Fibroblast of pulmonary artery (primary cell): ENCODE data around the gene ZNF280A.
"Not testable (repeated sequence)": the region's sequence is repeated elsewhere in the genome, so short reads cannot be mapped to it uniquely, and the experiment has no call there.

ENCODE experiments used
- DNase-seq: peaks from one replicate; pipeline ENCODE4 v3.0.0-alpha.2; 2010; ENCODE audit warnings: low read depth
- H3K4me3 ChIP-seq: replicated peaks from 2 replicates; pipeline ENCODE4 v1.5.1; 2011; ENCODE audit warnings: low read depth, mild to moderate bottlenecking, control low read depth, low read length, moderate library complexity
- TF ChIP-seq, protein P1 (sequence below): IDR thresholded peaks from 2 replicates; pipeline ENCODE4 v1.5.1; 2011; ENCODE audit warnings: mild to moderate bottlenecking, control low read depth, low read length, inconsistent platforms; ENCODE audit errors: missing control alignments

Gene ZNF280A

DNA sequence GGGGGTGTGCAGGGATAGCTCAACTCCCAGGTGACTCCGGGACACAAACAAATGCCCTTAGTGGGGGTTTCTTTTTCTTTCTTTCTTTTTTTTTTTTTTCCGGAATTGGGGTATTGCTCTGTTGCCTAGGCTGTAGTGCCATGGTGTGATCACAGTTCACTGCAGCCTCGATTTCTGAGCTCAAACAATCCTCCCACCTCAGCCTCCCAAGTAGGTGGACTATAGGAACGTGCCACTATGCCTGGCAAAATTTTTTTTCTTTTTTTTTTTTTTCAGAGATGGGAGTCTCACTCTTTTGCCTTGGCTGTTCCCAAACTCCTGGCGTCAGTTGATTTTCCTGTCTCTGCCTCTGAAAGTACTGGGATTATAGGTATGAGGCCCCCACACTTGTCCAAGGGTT, 13.8 kb upstream of the ZNF280A start:
- DNase-seq: no peak
- H3K4me3 ChIP-seq: no peak overlapping the region
- TF ChIP-seq, protein P1, sequence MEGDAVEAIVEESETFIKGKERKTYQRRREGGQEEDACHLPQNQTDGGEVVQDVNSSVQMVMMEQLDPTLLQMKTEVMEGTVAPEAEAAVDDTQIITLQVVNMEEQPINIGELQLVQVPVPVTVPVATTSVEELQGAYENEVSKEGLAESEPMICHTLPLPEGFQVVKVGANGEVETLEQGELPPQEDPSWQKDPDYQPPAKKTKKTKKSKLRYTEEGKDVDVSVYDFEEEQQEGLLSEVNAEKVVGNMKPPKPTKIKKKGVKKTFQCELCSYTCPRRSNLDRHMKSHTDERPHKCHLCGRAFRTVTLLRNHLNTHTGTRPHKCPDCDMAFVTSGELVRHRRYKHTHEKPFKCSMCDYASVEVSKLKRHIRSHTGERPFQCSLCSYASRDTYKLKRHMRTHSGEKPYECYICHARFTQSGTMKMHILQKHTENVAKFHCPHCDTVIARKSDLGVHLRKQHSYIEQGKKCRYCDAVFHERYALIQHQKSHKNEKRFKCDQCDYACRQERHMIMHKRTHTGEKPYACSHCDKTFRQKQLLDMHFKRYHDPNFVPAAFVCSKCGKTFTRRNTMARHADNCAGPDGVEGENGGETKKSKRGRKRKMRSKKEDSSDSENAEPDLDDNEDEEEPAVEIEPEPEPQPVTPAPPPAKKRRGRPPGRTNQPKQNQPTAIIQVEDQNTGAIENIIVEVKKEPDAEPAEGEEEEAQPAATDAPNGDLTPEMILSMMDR: no peak

DNA sequence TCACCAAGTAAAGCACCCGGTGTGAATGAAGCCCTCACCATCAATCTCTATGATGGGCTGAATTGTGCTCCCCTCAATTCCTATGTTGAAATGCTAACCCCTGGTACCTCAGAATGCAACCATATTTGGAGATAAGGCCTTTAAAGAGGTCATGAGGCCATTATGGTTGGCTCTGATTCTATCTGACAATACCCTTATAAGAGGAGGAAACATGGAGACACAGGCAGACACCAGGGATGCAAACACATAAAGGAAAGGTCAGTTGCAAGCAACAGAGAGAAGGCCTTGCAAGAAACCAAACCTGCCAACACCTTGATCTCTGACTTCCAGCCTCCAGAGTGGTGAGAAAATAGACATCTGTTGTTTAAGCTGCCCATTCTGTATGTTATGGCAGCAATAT, 13.3 kb upstream of the ZNF280A start:
- no peak for DNase-seq
- no peak overlapping the region for H3K4me3 ChIP-seq
- TF ChIP-seq, protein P1: no peak

DNA sequence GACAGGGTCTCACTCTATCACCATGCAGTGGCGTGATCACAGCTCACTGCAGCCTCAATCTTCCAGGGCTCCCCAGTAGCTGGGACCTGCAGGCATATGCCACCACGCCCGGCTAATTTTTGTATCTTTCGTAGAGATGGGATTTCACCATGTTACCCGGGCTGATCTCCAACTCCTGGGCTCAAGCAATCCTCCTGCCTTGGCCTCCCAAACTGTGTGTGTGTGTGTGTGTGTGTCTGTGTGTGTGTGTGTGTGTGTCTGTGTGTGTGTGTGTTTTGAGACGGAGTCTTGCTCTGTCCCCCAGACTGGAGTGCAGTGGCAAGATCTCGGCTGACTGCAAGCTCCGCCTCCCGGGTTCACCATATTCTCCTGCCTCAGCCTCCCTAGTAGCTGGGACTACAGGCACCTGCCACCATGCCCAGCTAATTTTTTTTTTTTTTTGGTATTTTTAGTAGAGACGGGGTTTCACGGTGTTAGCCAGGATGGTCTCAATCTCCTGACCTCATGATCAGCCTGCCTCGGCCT, 12.5 kb upstream of the ZNF280A start:
- DNase-seq, H3K4me3 ChIP-seq: not testable (repeated sequence)

DNA sequence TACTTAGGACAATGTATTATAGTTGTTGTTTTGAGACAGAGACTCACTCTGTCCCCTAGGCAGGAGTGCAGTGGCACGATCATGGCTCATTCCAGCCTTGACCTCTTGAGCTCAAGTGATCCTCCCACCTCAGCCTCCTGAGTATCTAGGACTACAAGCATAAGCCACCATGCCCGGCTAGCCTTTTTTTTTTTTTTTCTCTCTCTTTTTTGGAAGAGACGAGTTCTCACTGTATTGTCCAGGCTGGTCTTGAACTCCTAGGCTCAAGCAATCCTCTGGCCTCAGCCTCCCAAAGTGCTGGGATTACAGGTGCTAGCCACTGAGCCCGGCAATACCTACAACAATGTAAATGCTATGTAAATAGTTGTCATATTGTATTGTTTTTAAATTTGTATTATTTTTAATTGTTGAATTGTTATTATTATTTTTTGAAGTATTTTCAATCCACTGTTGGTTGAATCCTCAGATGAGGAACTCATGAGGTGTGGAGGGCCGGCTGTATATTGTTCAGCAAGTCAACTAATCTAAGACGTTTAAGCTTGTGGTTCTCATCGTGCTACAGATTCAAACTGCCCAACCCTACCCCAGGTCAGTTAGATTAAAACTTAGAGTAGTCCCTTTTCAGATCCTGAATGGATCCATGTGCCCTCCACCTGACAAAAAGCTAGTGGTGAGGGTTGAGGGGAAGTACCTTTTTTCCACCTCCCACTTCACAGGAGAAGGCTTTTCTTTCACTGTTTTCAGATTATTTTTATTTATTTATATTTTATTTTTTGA, 11.9 kb upstream of the ZNF280A start:
- TF ChIP-seq, protein P1: no peak

DNA sequence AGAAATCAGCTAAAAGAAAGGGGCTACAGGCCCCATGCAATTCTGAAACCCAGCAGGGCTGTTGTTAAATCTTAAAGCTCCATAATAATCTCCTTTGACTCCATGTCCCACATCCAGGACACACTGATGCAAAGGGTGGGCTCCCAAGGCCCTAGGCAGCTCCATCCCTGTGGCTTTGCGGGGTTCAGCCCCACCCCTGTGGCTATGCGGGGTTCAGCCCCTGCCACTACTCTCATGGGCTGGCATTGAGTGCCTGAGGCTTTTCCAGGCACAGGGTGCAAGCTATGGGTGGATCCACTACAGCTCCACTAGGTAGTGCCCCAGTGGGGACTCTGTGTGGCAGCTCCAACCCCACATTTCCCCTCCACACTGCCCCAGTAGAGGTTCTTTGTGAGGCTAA, 8.7 kb upstream of the ZNF280A start:
- H3K4me3 ChIP-seq: no peak overlapping the region
- TF ChIP-seq, protein P1: no peak
- no peak for DNase-seq

More for the DNA sequence above, 11.9 kb upstream of the ZNF280A start:
- H3K4me3 ChIP-seq: no peak overlapping the region
- DNase-seq: no peak

DNA sequence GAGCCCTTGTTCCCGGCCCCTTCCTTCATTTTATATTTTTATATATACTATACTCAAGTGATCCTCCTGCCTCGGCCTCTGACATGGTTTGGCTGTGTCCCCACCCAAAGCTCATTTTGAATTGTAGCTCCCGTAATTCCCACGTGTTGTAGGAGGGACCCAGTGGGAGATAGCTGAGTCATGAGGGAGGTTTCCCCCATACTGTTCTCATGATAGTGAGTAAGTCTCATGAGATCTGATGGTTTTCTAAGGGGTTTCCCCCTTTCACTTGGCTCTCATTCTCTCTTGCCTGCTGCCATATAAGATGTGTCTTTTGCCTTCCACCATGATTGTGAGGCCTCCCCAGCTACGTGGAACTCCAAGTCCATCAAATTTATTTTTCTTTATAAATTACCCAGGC, 7.2 kb upstream of the ZNF280A start:
- no peak overlapping the region for H3K4me3 ChIP-seq
- TF ChIP-seq, protein P1: no peak
- no peak for DNase-seq

DNA sequence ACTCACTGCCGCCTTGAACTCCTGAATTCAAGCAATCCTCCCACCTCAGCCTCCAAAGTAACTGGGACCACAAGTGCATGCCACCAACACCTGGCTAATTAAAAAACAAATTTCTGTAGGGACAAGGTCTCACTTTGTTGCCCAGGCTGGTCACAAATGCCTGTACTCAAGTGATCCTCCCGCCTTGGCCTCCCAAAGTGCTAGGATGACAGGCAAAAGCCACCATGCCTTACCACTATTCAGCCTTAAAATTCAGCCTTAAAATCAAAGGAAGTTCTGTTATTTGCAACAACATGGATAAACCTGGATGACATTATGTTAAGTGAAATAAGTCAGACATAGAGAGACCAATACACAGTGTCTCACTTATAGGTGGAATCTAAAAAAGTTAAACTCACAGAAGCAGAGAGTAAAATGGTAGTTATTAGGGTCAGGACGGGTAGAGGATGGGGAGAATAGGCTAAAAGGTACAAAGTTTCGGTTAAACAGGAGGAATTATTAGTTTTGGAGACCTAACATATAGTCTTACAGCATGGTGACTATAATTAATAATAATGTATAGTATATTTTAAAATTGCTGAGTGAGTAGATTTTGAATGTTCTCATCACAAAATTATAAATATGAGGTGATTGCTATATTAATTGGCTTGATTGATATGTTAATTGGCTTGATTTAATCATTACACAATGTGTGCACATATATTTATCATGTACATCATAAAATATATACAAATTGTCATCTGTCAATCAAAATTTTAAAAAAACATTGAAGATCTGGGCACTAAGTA, 6.2 kb upstream of the ZNF280A start:
- no peak for DNase-seq
- no peak overlapping the region for H3K4me3 ChIP-seq

More for the DNA sequence above, 6.2 kb upstream of the ZNF280A start:
- TF ChIP-seq, protein P1: no peak
